ENCODE measurements around the gene ATP2B2. TPM values are rescaled to one million over a fixed set of nuclear protein-coding genes. Genes with fewer than 3 reads are reported as not detected.
A peak's percentile ranks its signal among the peaks of the same experiment; 100 is the strongest.

The ATP2B2 gene
- polyA plus RNA-seq, 2 of the 4 experiments (the other 2 are of a cell fraction): 0.03 to 0.04 TPM

DNA sequence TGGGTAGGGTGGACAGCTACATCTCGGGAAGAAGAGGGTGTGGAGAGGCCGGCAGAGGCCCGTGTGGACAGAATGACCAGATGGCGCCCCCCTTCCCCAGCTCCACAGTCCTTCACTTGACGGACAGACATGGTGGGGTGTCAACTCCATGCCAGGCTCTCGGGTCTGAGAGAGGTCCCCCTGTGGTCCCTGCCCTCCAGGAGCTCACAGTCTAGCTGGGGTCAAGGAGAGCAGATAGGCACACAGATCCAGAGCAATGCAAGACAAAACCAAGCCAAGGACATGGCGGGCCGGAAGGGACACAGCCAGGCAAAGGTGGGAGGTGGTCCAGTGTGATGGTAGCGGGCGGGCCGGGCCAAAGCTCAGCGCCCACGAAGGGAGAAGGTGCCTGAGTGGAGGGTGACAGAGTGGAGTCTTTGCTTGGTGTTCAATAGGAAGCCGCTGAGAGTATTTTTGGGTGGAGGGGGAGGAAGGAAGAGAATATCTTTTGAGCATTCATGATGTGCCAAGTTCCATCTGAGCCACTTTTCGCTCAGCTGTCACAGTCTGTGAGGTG, 112.4 kb downstream of the ATP2B2 start (continued):
- TF ChIP-seq FOSL2 (IDR thresholded peaks at IDR 0.05) (no peak), FOSL2 (CRISPR knock-in tag; IDR thresholded peaks at IDR 0.05) (no peak)

DNA sequence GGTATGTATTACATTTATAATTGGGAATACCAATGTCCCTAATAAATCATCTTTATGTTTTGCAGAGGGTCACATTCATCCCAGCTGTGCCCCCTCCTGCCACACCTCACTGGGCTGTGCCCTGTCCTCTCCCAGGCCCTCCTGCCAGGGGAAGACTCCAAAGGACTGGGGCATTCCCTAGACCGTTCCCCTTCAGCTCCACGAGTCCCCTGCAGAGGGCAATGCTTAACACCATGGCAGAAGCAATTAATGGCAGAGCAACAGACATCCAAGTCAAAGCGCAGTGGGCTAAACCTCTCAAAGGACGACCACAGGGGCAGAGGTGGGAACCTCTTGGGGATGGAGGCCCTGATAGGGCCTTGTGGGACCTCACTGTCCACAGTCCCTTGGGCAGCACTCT, 113.1 kb downstream of the ATP2B2 start:
- peak in 1 of 2 experiments; percentile 10 for DNase-seq (ENCODE audit: low read depth in 1 of 2, low spot score in 1 of 2)
- H3K27ac ChIP-seq: no peak overlapping the region
- no peaks in the 10 kb centered on the region for H3K4me1 ChIP-seq
- WGBS (ENCODE audit: missing lambda C conversion rate): 18% methylated on average over 4 of the region's 4 CpGs
- CTCF ChIA-PET: interaction anchor here (0.8 to 1.3 kb wide), 4 partner anchors 10 to 310 kb away, joined by 3 to 4 read pairs (median 4); no protein-coding TSS in a partner anchor
- H3K4me3 ChIP-seq: no peak overlapping the region
- POLR2A ChIA-PET: no interaction called here
- ATAC-seq: peak; percentile 49 to 76; a peak in 4 of 6 replicates
- no peaks in the 10 kb centered on the region for H3K9me3 ChIP-seq
- FAIRE-seq: no peak
- TF ChIP-seq HDAC2 (IDR thresholded peaks at IDR 0.05): no peak
- TF ChIP-seq RAD21 (conservative IDR thresholded peaks at IDR 0.05 in 1 of 2, IDR thresholded peaks at IDR 0.05 in 1 of 2): peak in 1 of 2 experiments; percentile 6; a peak in 1 of 5 replicates
- TF ChIP-seq, protein P1, sequence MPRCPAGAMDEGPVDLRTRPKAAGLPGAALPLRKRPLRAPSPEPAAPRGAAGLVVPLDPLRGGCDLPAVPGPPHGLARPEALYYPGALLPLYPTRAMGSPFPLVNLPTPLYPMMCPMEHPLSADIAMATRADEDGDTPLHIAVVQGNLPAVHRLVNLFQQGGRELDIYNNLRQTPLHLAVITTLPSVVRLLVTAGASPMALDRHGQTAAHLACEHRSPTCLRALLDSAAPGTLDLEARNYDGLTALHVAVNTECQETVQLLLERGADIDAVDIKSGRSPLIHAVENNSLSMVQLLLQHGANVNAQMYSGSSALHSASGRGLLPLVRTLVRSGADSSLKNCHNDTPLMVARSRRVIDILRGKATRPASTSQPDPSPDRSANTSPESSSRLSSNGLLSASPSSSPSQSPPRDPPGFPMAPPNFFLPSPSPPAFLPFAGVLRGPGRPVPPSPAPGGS (IDR thresholded peaks at IDR 0.05): no peak
- no peak overlapping the region for H3K4me2 ChIP-seq

DNA sequence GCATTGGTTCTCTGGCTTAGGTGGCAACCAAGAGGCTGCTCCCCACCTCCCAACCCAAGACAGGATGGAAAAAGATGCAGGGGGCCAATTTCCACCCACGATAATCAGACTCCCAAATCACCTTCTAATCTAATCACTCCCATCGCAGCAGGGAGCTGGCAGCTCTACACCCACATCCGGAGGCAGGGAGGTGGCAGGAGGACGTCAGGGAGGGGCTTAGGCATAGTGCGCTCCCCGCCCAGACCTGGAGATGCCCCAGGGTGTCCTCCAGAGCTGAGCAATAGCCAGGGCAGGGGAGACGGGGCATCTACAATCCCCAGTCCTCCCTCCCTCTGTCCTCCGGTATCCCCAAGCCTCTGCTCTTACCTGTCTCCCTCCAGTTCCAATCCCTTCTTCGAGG, 114.0 kb downstream of the ATP2B2 start:
- ChIA-PET CTCF (interaction anchor here (0.9 kb wide), 1 partner anchor 18 kb away, joined by 3 read pairs; no protein-coding TSS in a partner anchor), POLR2A (no interaction called here)
- Histone ChIP-seq H3K27ac (no peak overlapping the region), H3K9me3 (no peaks in the 10 kb centered on the region), H3K4me3 (no peak overlapping the region), H3K4me1 (no peaks in the 10 kb centered on the region), H3K4me2 (no peak overlapping the region)
- ATAC-seq (no peak), DNase-seq (ENCODE audit: low read depth in 1 of 2, low spot score in 1 of 2) (no peak), FAIRE-seq (no peak)
- WGBS (ENCODE audit: missing lambda C conversion rate): 51% methylated on average over 8 of the region's 9 CpGs
- TF ChIP-seq, protein P2, sequence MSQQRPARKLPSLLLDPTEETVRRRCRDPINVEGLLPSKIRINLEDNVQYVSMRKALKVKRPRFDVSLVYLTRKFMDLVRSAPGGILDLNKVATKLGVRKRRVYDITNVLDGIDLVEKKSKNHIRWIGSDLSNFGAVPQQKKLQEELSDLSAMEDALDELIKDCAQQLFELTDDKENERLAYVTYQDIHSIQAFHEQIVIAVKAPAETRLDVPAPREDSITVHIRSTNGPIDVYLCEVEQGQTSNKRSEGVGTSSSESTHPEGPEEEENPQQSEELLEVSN (IDR thresholded peaks at IDR 0.05; ENCODE audit: borderline replicate concordance, low read depth): no peak
- TF ChIP-seq, protein P3, sequence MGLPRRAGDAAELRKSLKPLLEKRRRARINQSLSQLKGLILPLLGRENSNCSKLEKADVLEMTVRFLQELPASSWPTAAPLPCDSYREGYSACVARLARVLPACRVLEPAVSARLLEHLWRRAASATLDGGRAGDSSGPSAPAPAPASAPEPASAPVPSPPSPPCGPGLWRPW (IDR thresholded peaks at IDR 0.05): no peak
- TF ChIP-seq HOXB13 (CRISPR knock-in tag; IDR thresholded peaks at IDR 0.05; ENCODE audit: low read depth) (no peak), ESRRA (IDR thresholded peaks at IDR 0.05; ENCODE audit: borderline replicate concordance, low read length) (no peak), SREBF2 (IDR thresholded peaks at IDR 0.05) (no peak), RCOR1 (IDR thresholded peaks at IDR 0.05; ENCODE audit: low read depth, low read length) (no peak), FOSL2 (IDR thresholded peaks at IDR 0.05) (no peak), FOSL2 (CRISPR knock-in tag; IDR thresholded peaks at IDR 0.05) (no peak), RNF2 (IDR thresholded peaks at IDR 0.05; ENCODE audit: borderline replicate concordance, low read depth) (no peak), ZFP36 (IDR thresholded peaks at IDR 0.05; ENCODE audit: borderline replicate concordance, partially characterized antibody) (no peak), HOXB5 (CRISPR knock-in tag; IDR thresholded peaks at IDR 0.05) (no peak), CBX2 (IDR thresholded peaks at IDR 0.05; ENCODE audit: borderline replicate concordance, low read depth) (no peak), POLR2AphosphoS2 (conservative IDR thresholded peaks at IDR 0.05; ENCODE audit: low read length) (no peak)
- TF ChIP-seq, protein P4, sequence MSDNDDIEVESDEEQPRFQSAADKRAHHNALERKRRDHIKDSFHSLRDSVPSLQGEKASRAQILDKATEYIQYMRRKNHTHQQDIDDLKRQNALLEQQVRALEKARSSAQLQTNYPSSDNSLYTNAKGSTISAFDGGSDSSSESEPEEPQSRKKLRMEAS (IDR thresholded peaks at IDR 0.05): no peak

DNA sequence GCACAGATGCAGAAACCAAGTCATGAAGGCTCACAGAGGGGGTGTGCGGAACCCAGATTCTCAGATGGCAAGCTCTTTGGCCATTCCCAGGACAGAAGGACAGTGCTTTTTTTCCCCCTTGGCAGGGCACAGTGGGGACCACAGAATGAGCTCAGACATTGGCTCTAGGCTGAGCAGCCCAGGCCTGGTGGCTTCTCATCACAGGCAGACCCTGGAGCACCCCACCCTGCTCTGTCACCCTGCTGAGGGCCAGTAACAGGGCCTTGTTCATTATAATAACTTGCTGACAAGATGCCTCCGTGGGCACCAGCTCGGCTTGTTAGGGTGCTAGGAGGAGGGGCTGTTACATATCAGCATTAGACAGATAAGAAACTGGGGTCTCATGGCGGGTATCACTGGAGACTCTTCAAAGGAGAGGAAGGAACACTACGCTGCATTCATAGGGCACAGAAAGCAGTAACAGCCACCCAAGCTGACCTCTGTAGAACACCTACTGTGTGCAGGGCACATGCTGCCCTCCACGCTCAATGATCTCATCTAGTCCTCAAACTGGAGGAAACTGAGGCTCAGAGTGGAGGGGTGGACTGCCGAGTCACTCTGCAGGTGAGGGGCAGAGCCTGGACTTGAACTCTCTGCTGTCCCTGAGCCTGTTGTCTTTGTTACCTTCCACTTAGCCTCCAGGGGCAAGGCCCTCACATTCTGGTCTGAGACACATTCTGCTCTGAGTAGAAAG, 114.6 kb downstream of the ATP2B2 start:
- CTCF ChIA-PET: interaction anchor here (0.6 kb wide), 1 partner anchor 47 kb away, joined by 4 read pairs; no protein-coding TSS in a partner anchor
- WGBS (ENCODE audit: missing lambda C conversion rate): 56% methylated on average over 7 of the region's 7 CpGs
- no peak for DNase-seq (ENCODE audit: low read depth in 1 of 2, low spot score in 1 of 2)
- no peak for ATAC-seq
- no peak for FAIRE-seq
- Histone ChIP-seq H3K4me3 (no peak overlapping the region), H3K4me2 (no peak overlapping the region), H3K27ac (no peak overlapping the region), H3K4me1 (no peaks in the 10 kb centered on the region), H3K9me3 (no peaks in the 10 kb centered on the region)
- POLR2A ChIA-PET: no interaction called here
- TF ChIP-seq RAD21 (conservative IDR thresholded peaks at IDR 0.05 in 1 of 2, IDR thresholded peaks at IDR 0.05 in 1 of 2) (no peak), FOXS1 (CRISPR knock-in tag; IDR thresholded peaks at IDR 0.05) (no peak), RARB (CRISPR knock-in tag; IDR thresholded peaks at IDR 0.05) (no peak), CBX2 (IDR thresholded peaks at IDR 0.05; ENCODE audit: borderline replicate concordance, low read depth) (no peak), TFCP2L1 (CRISPR knock-in tag; IDR thresholded peaks at IDR 0.05) (no peak), EHMT2 (IDR thresholded peaks at IDR 0.05; ENCODE audit: low read depth) (no peak), FOSB (CRISPR knock-in tag; IDR thresholded peaks at IDR 0.05) (no peak), POLR2AphosphoS2 (conservative IDR thresholded peaks at IDR 0.05; ENCODE audit: low read length) (no peak), NPAS2 (CRISPR knock-in tag; IDR thresholded peaks at IDR 0.05; ENCODE audit: borderline replicate concordance) (no peak), RNF2 (IDR thresholded peaks at IDR 0.05; ENCODE audit: borderline replicate concordance, low read depth) (no peak), BHLHE40 (IDR thresholded peaks at IDR 0.05; ENCODE audit: low read depth, low read length) (no peak)
- TF ChIP-seq, protein P5, sequence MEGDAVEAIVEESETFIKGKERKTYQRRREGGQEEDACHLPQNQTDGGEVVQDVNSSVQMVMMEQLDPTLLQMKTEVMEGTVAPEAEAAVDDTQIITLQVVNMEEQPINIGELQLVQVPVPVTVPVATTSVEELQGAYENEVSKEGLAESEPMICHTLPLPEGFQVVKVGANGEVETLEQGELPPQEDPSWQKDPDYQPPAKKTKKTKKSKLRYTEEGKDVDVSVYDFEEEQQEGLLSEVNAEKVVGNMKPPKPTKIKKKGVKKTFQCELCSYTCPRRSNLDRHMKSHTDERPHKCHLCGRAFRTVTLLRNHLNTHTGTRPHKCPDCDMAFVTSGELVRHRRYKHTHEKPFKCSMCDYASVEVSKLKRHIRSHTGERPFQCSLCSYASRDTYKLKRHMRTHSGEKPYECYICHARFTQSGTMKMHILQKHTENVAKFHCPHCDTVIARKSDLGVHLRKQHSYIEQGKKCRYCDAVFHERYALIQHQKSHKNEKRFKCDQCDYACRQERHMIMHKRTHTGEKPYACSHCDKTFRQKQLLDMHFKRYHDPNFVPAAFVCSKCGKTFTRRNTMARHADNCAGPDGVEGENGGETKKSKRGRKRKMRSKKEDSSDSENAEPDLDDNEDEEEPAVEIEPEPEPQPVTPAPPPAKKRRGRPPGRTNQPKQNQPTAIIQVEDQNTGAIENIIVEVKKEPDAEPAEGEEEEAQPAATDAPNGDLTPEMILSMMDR (IDR thresholded peaks at IDR 0.05): no peak
- TF ChIP-seq, protein P6, sequence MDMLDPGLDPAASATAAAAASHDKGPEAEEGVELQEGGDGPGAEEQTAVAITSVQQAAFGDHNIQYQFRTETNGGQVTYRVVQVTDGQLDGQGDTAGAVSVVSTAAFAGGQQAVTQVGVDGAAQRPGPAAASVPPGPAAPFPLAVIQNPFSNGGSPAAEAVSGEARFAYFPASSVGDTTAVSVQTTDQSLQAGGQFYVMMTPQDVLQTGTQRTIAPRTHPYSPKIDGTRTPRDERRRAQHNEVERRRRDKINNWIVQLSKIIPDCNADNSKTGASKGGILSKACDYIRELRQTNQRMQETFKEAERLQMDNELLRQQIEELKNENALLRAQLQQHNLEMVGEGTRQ (IDR thresholded peaks at IDR 0.05): no peak
